COLO829 (cell line): ENCODE results near the gene IFI44L.

ENCODE experiments used
- DNase-seq: peaks from one replicate; pipeline ENCODE4 v3.0.0; 2012; ENCODE audit warnings: low spot score

The IFI44L gene

DNA sequence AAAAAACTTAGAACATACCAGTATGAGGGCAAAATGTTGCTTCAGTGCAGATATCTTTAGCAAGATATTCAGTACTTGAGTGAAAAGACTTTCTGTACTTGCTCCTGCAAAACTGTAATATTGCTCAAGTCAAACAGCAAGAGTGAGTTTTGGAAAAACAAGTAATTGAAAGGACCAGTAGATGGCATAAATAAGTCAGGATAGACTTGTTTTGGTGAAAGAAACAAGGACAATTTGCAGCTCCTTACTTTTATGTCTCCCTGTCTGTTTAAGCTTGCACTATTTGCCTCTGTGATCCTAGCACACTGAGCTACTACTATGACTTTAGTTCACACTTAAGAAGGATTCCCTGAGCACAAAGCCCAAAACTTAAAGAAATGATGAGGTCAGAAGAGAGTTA, 68.4 kb downstream of the IFI44L start:
- peak; percentile 63 for DNase-seq

DNA sequence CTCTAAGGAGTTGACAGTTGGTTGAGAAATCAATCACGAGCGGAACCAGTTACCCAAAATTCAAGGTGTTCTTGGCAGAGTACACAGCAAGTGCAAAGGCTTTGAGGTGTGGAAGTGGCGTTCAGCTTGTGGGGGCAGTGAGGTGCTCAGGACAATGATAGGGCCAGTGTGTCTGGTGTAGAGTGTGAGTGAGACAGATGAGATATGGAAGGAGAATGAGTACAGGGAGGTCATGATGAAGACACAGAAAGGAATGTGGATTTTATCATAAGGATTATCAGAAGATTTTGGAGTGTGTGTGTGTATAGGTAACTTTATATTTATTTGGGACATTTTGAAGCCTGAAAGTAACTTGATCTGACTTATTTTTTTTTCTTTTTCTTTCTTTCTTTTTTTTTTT, 70.3 kb downstream of the IFI44L start:
- no peak for DNase-seq

DNA sequence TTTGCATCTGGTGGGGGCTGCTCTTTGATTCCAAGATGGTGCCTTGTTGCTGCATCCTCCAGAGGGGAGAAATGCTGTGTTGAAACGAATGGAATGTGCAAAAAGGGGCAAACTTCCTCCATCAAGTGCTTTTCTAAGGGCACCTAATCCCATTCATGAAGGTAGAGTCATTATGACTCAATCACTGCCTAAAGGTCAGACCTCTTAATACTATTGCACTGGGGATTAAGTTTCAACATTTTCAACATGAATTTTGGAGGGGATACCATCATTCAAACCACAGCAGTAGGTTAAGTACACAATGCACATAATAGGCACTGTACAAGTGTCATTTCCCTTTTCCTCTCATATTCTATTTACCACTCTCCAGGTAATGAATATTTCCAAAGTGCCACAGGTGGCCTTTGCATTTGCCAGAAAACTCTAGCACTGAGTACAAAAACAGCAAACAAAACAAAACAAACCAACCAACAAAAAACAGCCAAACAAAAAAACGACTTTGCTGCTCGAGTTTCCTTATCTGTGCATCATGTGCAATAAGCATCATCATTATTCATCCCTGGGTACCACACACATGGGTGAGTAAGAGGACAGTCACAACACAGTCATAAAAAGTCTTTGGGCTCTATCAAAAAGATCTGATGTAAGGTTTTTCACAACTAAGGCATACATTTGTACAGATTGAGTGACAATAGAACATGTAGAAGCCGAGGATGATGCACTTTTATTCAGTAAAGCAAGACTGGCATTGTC, 71.9 kb downstream of the IFI44L start:
- no peak for DNase-seq
